HG03571 (cell line): ENCODE data around the gene SACS.
"Not testable (repeated sequence)": the region's sequence is repeated elsewhere in the genome, so short reads cannot be mapped to it uniquely, and the experiment has no call there.

Experiments used
- ATAC-seq: cut with Tn5 transposase; IDR thresholded peaks from one replicate; pipeline ENCODE4 v1.9.1; 2021; ENCODE audit not compliant: unreplicated experiment

The SACS gene

GRCh38 chr13:23418776-23419683 lies 14.5 kb downstream of the SACS start:
- ATAC-seq = no peak

- ATAC-seq = no peak
Observed at GRCh38 chr13:23414682-23415081, 18.8 kb downstream of the SACS start.

- ATAC-seq = no peak
Observed at GRCh38 chr13:23411706-23412105, 21.8 kb downstream of the SACS start.

GRCh38 chr13:23411220-23411619 lies 22.3 kb downstream of the SACS start:
- ATAC-seq = no peak

GRCh38 chr13:23408026-23408425 lies 25.5 kb downstream of the SACS start:
- no peak for ATAC-seq

- not testable (repeated sequence) for ATAC-seq
Observed at GRCh38 chr13:23401156-23401555, 32.3 kb downstream of the SACS start.

- no peak for ATAC-seq
Observed at GRCh38 chr13:23399347-23399746, 34.2 kb downstream of the SACS start.

- no peak for ATAC-seq
Observed at GRCh38 chr13:23394821-23395220, 38.7 kb downstream of the SACS start.

- ATAC-seq = no peak
Observed at GRCh38 chr13:23392925-23393645, 40.4 kb downstream of the SACS start.

- ATAC-seq = no peak
Observed at GRCh38 chr13:23392313-23392712, 41.2 kb downstream of the SACS start.

GRCh38 chr13:23391752-23392151 lies 41.8 kb downstream of the SACS start:
- no peak for ATAC-seq

GRCh38 chr13:23386533-23386932 lies 47.0 kb downstream of the SACS start:
- peak; percentile 46 for ATAC-seq

GRCh38 chr13:23385931-23386330 lies 47.6 kb downstream of the SACS start:
- ATAC-seq = no peak

- peak; percentile 85 for ATAC-seq
Observed at GRCh38 chr13:23384111-23384510, 49.4 kb downstream of the SACS start.

- ATAC-seq = no peak
Observed at GRCh38 chr13:23383151-23383550, 50.4 kb downstream of the SACS start.

GRCh38 chr13:23381866-23382265 lies 51.6 kb downstream of the SACS start:
- ATAC-seq = no peak

GRCh38 chr13:23380534-23380933 lies 53.0 kb downstream of the SACS start:
- ATAC-seq = no peak

GRCh38 chr13:23377983-23378632 lies 55.4 kb downstream of the SACS start:
- ATAC-seq = peak; percentile 23

GRCh38 chr13:23377579-23377978 lies 55.9 kb downstream of the SACS start:
- no peak for ATAC-seq

GRCh38 chr13:23375001-23375971 lies 58.2 kb downstream of the SACS start:
- ATAC-seq = peak; percentile 82
